ENCODE measurements around the gene BUB1. TPM values are rescaled to one million over a fixed set of nuclear protein-coding genes. Genes with fewer than 3 reads are reported as not detected.
A peak's percentile ranks its signal among the peaks of the same experiment; 100 is the strongest.
"Not testable (repeated sequence)": the region's sequence is repeated elsewhere in the genome, so short reads cannot be mapped to it uniquely, and the experiment has no call there.

The BUB1 gene
- total RNA-seq, 2 donors from 2014 or later = 94.7 to 103 TPM

DNA sequence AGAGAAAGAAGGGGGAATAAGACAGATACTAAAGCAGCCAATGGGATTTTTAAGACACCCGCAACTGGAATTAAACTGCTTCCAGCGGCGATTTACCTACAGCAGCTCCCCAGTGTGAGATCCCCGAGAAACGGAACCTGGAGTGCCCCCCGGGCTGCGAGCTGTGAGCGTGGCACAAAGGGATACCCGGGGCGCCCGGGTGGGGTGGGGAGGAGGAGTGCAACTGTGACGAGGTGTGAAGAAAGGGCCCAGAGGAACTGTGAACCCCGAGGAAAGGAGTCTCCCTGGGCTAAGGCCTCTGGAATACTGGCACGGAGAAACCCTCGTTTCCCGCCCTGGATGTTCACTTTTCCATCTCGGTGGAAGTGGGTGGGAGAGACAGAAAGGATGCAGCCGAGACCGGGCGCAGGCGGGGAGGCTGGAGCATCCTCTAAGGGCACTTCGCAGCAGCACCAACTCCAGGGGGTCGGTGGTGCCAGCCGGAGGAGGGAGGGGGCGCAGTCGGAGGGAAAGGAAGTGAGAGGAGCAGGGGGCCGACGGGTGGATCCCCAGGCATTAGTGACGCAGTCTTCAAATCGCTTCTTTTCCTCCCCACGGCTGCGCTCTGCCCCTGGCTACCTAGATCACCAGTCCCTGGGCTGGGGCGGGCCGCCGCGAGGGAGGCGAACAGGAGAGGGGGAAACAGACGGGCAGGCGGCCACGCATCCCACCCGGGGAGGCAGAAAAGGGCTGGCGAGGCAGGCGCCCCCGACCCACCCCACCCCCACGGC is 67.8 kb downstream of the BUB1 start:
- not testable (repeated sequence) for H3K27ac Mint-ChIP-seq; H3K4me1 Mint-ChIP-seq; H3K9me3 Mint-ChIP-seq; H3K36me3 Mint-ChIP-seq (ENCODE audit: low read depth); H3K27me3 Mint-ChIP-seq; H3K4me3 Mint-ChIP-seq
- ATAC-seq (replicated peaks) = peak; percentile 40

DNA sequence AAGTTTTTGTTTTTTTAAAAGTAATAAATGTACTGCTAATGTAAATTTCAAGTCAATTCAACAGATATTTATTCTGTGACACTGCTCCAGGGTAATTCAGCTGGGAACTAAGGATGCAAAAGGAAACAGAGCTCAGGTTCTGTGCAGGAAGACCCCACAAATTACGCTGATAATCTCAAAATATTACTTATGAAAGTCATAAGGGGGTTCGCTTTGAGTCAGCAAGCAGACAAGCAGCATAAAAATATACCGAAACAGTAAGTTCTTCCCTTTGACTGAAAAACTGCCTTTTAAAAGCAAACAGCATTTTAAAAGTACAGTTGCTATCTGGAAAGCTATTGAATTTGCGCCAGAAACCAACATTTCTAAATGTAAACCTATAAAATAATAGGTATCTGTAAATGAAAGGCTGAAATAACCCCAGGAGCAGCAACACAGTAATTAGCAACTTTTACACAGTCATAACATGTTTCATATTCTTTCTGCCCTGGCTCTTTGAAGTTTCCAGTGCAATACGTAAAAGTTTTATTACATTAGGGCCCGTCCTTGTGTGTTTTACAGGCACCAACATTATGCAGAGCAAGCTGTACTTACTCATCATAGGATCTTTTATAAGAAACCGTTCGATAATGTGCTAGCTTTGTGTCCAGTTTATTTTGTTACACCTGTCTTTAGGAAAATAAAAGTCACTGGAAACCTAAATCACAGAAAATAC is 68.9 kb downstream of the BUB1 start:
- not testable (repeated sequence) for H3K36me3 Mint-ChIP-seq (ENCODE audit: low read depth); H3K27me3 Mint-ChIP-seq; H3K4me3 Mint-ChIP-seq; H3K9me3 Mint-ChIP-seq; H3K4me1 Mint-ChIP-seq; H3K27ac Mint-ChIP-seq
- ATAC-seq (replicated peaks) = peak; percentile 20

DNA sequence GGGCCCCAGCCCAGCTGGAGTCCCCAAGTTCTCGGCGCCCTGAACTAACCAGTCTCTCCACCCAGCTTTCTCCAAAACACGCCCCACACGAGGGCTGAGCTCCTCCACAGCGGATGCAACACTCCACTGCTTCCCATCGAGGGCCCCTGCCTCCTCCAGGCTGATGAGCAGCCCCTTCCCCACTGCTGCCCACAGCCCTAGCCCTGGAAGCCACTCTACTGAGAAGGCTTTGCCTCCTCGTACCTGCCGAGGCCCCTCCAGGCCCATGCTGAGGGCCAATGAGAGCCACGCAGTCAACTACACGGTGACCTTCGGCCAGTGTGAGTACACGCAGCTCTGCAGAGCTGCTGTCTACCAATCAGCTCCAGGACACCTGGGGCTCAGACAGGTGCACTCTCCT is 72.8 kb downstream of the BUB1 start:
- not testable (repeated sequence) for H3K27ac Mint-ChIP-seq; H3K9me3 Mint-ChIP-seq; H3K4me1 Mint-ChIP-seq; H3K27me3 Mint-ChIP-seq; H3K4me3 Mint-ChIP-seq; H3K36me3 Mint-ChIP-seq (ENCODE audit: low read depth); ATAC-seq (replicated peaks)

DNA sequence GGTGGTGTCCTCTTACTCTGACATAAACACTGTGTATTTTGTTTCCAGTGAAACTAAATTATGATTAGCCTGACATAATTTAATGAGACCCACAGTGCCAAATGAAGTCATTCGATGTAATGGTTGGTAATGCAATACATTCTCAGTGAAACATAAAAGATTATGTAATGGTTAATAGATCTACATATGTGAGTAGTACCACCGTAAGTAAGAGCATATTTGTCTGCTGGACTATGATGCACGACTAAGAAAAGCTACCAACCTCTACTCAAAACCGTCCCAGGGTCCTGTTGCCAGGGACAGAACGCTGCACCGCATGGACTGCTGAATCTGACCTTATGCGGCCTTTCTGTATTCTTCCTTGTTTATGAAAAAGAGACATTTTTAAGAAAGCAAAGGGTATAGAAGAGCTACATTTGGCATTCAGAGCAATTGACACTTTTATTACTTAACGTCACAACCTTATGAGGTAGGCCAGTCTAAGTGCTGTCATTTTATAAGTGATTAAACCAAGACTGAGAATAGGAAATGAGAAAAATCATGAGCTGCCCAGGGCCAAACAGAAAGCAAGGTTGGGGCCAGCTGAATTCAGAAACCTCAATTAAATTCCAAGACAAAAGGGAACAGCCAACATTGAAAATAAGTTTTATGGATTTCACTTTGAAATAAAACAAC is 73.8 kb downstream of the BUB1 start:
- not testable (repeated sequence) for H3K9me3 Mint-ChIP-seq; H3K36me3 Mint-ChIP-seq (ENCODE audit: low read depth); H3K27ac Mint-ChIP-seq; H3K4me3 Mint-ChIP-seq; ATAC-seq (replicated peaks); H3K4me1 Mint-ChIP-seq; H3K27me3 Mint-ChIP-seq

DNA sequence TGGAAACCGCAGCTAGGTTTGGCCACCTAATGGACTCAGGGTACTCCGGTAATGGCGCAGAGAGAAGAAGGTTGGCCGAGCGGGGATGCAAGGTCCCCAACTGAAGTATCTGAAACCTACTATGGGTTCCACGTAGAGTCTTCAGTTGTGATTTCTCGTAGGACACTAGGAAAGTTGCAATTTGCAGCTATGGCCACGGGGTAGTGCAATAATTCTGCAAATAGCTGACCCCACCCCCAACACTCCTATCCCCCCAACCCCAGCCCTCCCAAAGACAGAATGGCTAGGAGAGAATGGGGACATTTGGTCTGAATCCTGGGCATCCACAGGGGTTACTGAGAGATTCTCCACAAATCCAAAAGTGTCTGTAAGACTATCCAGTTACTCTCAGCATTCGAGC is 75.7 kb downstream of the BUB1 start:
- H3K4me3 Mint-ChIP-seq; ATAC-seq (replicated peaks); H3K27ac Mint-ChIP-seq; H3K27me3 Mint-ChIP-seq; H3K36me3 Mint-ChIP-seq (ENCODE audit: low read depth); H3K9me3 Mint-ChIP-seq; H3K4me1 Mint-ChIP-seq: not testable (repeated sequence)

DNA sequence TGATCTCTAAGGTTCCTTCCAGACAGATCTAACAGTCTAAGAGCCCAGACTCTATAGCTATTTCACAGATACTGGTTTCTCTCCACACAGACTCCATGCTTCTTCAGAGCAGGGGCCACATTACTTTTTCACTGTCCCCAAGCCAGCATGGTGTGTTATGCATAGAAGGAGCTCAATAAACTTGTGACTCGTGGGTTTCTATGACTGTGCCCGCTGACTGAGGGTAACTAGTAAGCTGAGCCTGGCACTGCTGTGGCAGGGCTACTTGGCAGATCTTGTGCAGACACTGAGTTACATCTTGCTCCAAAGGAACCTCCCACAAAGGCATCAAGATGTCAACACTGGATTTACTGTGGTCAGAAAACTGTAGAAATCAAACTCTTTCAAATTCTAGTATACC is 85.9 kb downstream of the BUB1 start:
- H3K36me3 Mint-ChIP-seq (ENCODE audit: low read depth); H3K4me3 Mint-ChIP-seq; H3K4me1 Mint-ChIP-seq; ATAC-seq (replicated peaks); H3K27ac Mint-ChIP-seq; H3K27me3 Mint-ChIP-seq; H3K9me3 Mint-ChIP-seq: not testable (repeated sequence)

DNA sequence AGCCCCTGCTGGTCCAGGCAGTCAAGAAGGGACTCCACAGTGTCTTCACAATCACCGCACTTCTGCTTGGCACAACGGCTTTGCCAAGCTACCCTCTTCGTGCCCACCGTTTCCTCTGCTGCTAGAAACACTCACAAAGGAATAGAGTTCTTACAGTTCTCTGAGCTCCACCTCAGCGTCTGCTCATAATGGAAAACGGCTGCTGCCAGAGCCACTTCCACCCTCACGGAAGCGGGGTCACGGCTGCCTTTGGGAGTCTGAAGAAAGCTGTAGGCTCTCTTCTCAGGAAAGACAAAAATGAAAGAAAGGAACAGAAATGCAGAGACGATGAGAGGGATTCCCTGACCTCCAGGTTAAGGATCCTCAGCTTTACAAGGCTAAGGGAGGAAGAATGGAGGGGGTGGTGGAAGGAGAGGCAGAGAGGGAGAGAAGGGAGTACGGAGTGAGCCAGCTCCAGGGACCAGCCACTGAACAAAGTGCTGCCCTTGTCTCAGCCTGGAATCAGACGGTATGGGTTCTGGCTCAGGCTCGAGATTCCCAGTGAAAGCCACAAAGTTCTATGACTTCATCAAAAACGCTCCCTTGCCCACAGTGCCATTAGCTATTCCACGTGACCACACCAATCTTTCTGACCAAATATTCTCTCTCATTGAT is 88.1 kb downstream of the BUB1 start:
- not testable (repeated sequence) for H3K27me3 Mint-ChIP-seq; H3K27ac Mint-ChIP-seq; H3K4me1 Mint-ChIP-seq; H3K36me3 Mint-ChIP-seq (ENCODE audit: low read depth); ATAC-seq (replicated peaks); H3K9me3 Mint-ChIP-seq; H3K4me3 Mint-ChIP-seq

DNA sequence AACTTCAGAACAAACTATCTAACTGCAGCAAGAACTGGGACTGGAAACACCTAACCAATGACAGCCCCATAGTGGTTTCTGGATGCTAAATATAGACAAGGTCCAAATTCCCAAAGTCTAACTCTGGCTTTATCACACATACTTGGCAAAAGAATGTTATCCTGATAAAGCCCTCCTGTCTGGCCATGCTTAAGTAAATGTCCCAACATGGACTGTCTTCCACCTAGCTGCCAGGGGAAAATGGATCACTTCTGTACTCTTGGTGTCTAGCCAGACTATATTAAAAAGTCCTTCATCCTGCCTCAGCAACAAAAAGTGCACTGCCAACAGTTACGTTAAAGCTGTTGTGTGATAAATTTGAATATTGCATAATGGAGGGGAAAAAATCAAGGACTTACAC is 89.3 kb downstream of the BUB1 start:
- not testable (repeated sequence) for H3K27me3 Mint-ChIP-seq; ATAC-seq (replicated peaks); H3K27ac Mint-ChIP-seq; H3K4me1 Mint-ChIP-seq; H3K36me3 Mint-ChIP-seq (ENCODE audit: low read depth); H3K9me3 Mint-ChIP-seq; H3K4me3 Mint-ChIP-seq

Other genes with a start within 250 kb of the BUB1 start
- 1 to 10 TPM in 1 of 2 donors, under 1 TPM in 1; 0.43 to 2.9 TPM for gene LIMS4, start 205.2 kb downstream of the BUB1 start, total RNA-seq
- gene RGPD6, start 100.8 kb downstream of the BUB1 start, total RNA-seq = 10 to 100 TPM; 12.5 to 16.1 TPM
- gene ACOXL, start 54.5 kb upstream of the BUB1 start, total RNA-seq = under 1 TPM in 1 of 2 donors, not detected in 1; 0.34 TPM